ENCODE measurements around the gene HERC2. TPM values are rescaled to one million over a fixed set of nuclear protein-coding genes. Genes with fewer than 3 reads are reported as not detected.

Gene HERC2
- total and polyA plus RNA-seq, 2 of the 4 experiments (the other 2 are of a cell fraction): 20.8 to 28.9 TPM

DNA sequence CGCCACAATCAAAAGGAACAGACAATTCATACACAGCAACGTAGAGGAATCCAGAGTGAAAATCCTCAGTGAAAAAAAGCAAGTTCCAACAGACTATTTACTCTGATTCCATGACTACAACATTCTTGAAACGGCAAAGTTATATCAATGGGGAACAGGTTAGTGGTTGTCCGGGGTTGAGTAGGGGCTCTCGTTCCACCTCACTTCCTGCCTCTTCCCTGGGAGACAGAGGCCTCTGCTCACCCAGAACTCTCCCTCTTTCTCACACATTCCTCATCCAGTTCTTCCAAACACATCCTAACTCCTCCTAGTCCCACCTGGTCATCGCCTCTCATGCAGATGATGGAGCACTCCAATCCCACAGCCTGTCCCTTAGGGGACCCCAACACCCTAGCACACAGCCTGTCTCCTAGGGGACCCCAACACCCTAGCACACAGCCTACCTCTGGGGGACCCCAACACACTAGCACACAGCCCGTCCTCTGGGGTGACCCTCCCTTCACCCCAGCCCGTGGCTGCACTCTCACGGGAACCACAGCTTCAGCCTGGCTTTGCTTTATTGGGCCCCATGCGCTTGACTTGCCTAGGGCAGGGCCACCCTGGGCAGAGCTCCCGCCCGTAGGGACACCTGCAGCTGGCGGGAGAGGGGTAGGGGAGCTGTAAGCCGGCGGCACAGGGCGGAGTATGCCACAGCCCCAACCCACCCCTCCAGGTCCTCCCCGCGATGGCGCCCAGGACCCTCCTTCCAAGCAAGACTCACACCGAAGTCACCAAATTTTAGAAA lies 228.0 kb downstream of the HERC2 start:
- no TSS peak for BruUV-seq (replicated peaks)
- Histone ChIP-seq H3K27me3 (ENCODE audit: control insufficient read depth, insufficient read depth, low read length) (peaks cover 41% of the 10 kb centered on the region), H2AK9ac (replicated peaks; ENCODE audit: low read depth, low read length, poor library complexity) (no peak overlapping the region), H2BK20ac (ENCODE audit: low read depth, low read length) (no peak overlapping the region), H4K5ac (ENCODE audit: low read depth, low read length) (no peak overlapping the region), H2AK5ac (ENCODE audit: low read depth, low read length) (no peak overlapping the region), H3K4me1 (ENCODE audit: control insufficient read depth, insufficient read depth, low read length) (peaks cover under 1% of the 10 kb centered on the region; the same call in 1 of the 2 replicates), H2BK5ac (ENCODE audit: low read depth, low read length, poor library complexity, severe bottlenecking) (no peak overlapping the region), H3K36me3 (ENCODE audit: control insufficient read depth, insufficient read depth, low read length) (no peaks in the 10 kb centered on the region), H2AFZ (replicated peaks; ENCODE audit: low read length, poor library complexity) (no peak overlapping the region), H3K9me3 (ENCODE audit: control insufficient read depth, insufficient read depth, low read length) (0 out of 2 replicates have a peak, but pooled peaks cover 3% of the 10 kb centered on the region), H3K4ac (ENCODE audit: low read depth, low read length) (no peak overlapping the region), H3K18ac (ENCODE audit: low read depth, low read length) (no peak overlapping the region), H3K56ac (ENCODE audit: extremely low read depth, insufficient read depth, low read length) (no peak overlapping the region), H4K8ac (ENCODE audit: low read depth in 2 of 2, low read length in 2 of 2) (no peak overlapping the region), H3K4me3 (ENCODE audit: insufficient read depth, low read depth, low read length) (no peak overlapping the region), H3K9me1 (ENCODE audit: insufficient read depth, low read length) (no peaks in the 10 kb centered on the region), H3K4me2 (ENCODE audit: low read depth, low read length) (no peak overlapping the region), H2BK15ac (ENCODE audit: low read depth, low read length) (no peak overlapping the region), H3K79me1 (ENCODE audit: low read depth in 1 of 2, low read length in 2 of 2) (no peaks in the 10 kb centered on the region), H3K14ac (replicated peaks; ENCODE audit: low read depth, low read length) (no peak overlapping the region), H3K9ac (ENCODE audit: low read depth, low read length) (no peak overlapping the region), H4K20me1 (ENCODE audit: insufficient read depth, low read length) (no peaks in the 10 kb centered on the region), H4K91ac (ENCODE audit: insufficient read depth, low read depth, low read length) (no peak overlapping the region), H2BK120ac (ENCODE audit: low read depth, low read length) (no peak overlapping the region), H3K27ac (ENCODE audit: insufficient read depth, low read length) (no peak overlapping the region), H3K23ac (ENCODE audit: low read depth, low read length) (no peak overlapping the region)
- CTCF ChIA-PET: no interaction called here
- in situ Hi-C loops (cut with MboI; ENCODE audit: low sequenced_read_pairs): no loop called here
- 82% methylated on average over 3 of the region's 20 CpGs; no CpG with 5 or more reads in 1 of the 2 experiments for WGBS, 2 experiments (ENCODE audit: extremely low coverage in 2 of 2, insufficient read length in 1 of 2)
- POLR2A ChIA-PET (ENCODE audit: unreplicated experiment): no interaction called here
- DNase-seq: no peak
- intact Hi-C loops (cut with micrococcal nuclease): no loop called here
- ATAC-seq (ENCODE audit: low read depth): no peak
- dilution Hi-C loops (cut with HindIII; ENCODE audit: low sequenced_read_pairs, unreplicated experiment): no loop called here
- TF ChIP-seq RFX5 (IDR thresholded peaks at IDR 0.05; ENCODE audit: low read depth, low read length): no peak
- TF ChIP-seq MAFK (IDR thresholded peaks at IDR 0.05; ENCODE audit: low read depth, low read length): no peak
- no peak for TF ChIP-seq RAD21 (IDR thresholded peaks at IDR 0.05; ENCODE audit: low read length)
- TF ChIP-seq MAZ (IDR thresholded peaks at IDR 0.05; ENCODE audit: borderline replicate concordance, low read depth, low read length): no peak
- no peak for TF ChIP-seq CTCF (conservative IDR thresholded peaks at IDR 0.05; ENCODE audit: low read depth, low read length)
- no peak for TF ChIP-seq RCOR1 (IDR thresholded peaks at IDR 0.05; ENCODE audit: insufficient replicate concordance, low read length)
- TF ChIP-seq CEBPB (IDR thresholded peaks at IDR 0.05; ENCODE audit: low read depth, low read length): no peak
- TF ChIP-seq FOS (IDR thresholded peaks at IDR 0.05; ENCODE audit: low read depth, low read length): no peak
- no peak for TF ChIP-seq MXI1 (IDR thresholded peaks at IDR 0.05; ENCODE audit: borderline replicate concordance, low read depth, low read length)
- TF ChIP-seq, protein P1, sequence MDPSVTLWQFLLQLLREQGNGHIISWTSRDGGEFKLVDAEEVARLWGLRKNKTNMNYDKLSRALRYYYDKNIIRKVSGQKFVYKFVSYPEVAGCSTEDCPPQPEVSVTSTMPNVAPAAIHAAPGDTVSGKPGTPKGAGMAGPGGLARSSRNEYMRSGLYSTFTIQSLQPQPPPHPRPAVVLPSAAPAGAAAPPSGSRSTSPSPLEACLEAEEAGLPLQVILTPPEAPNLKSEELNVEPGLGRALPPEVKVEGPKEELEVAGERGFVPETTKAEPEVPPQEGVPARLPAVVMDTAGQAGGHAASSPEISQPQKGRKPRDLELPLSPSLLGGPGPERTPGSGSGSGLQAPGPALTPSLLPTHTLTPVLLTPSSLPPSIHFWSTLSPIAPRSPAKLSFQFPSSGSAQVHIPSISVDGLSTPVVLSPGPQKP (IDR thresholded peaks at IDR 0.05; ENCODE audit: borderline replicate concordance, low read depth, low read length): no peak
- no peak for TF ChIP-seq USF2 (IDR thresholded peaks at IDR 0.05; ENCODE audit: low read depth, low read length)
